ENCODE data around the gene MED26.

The MED26 gene

DNA sequence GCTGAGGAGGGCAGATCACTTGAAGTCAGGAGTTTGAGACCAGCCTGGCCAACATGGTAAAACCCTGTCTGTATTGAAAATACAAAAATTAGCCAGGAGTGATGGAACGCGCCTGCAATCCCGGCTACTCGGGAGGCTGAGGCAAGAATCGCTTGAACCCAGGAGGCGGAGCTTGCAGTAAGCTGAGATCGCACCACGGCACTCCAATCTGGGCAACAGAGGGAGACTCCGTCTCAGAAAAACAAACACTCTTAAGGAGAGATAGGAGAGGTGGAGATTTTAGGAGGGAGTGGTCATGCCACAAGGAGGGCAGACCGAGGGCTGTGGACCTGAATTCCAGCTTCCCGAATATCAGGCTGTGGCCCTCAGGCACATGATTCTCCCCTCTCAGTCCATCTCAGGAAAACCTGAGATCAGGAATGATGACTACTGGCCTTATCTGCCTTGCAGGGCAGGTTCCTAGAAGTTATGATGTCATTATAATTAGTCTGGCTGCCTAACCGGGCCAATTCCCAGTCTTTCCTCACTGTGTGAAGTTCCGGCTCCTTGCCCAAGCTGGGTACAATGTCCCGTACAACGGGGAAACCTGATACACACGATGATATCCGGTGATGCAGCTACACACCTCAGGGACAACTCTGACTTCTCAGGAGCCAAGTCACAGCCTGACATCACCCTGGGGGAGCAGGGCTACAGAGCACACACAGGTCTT, 58.2 kb downstream of the MED26 start (continued):
- TF ChIP-seq, protein P1, sequence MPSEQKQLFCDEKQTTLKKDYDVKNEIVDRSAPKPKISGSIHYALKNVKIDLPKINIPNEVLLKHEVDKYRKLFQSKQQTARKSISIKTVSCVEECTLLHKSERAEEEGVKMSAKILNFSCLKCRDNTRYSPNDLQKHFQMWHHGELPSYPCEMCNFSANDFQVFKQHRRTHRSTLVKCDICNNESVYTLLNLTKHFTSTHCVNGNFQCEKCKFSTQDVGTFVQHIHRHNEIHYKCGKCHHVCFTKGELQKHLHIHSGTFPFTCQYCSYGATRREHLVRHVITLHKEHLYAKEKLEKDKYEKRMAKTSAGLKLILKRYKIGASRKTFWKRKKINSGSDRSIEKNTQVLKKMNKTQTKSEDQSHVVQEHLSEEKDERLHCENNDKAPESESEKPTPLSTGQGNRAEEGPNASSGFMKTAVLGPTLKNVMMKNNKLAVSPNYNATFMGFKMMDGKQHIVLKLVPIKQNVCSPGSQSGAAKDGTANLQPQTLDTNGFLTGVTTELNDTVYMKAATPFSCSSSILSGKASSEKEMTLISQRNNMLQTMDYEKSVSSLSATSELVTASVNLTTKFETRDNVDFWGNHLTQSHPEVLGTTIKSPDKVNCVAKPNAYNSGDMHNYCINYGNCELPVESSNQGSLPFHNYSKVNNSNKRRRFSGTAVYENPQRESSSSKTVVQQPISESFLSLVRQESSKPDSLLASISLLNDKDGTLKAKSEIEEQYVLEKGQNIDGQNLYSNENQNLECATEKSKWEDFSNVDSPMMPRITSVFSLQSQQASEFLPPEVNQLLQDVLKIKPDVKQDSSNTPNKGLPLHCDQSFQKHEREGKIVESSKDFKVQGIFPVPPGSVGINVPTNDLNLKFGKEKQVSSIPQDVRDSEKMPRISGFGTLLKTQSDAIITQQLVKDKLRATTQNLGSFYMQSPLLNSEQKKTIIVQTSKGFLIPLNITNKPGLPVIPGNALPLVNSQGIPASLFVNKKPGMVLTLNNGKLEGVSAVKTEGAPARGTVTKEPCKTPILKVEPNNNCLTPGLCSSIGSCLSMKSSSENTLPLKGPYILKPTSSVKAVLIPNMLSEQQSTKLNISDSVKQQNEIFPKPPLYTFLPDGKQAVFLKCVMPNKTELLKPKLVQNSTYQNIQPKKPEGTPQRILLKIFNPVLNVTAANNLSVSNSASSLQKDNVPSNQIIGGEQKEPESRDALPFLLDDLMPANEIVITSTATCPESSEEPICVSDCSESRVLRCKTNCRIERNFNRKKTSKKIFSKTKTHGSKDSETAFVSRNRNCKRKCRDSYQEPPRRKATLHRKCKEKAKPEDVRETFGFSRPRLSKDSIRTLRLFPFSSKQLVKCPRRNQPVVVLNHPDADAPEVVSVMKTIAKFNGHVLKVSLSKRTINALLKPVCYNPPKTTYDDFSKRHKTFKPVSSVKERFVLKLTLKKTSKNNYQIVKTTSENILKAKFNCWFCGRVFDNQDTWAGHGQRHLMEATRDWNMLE (tag by site-specific recombination; conservative IDR thresholded peaks at IDR 0.05; ENCODE audit: low read depth) = 0 out of 2 replicates have a peak, but pooled peaks have one; percentile 17
- TF ChIP-seq ZNF140 (tag by site-specific recombination; IDR thresholded peaks at IDR 0.05) = no peak
- peak; percentile 55 for TF ChIP-seq OSR2 (tag by site-specific recombination; IDR thresholded peaks at IDR 0.05)
- TF ChIP-seq ZXDB (tag by site-specific recombination; IDR thresholded peaks at IDR 0.05) = peak; percentile 72
- TF ChIP-seq ZIC2 (tag by site-specific recombination; IDR thresholded peaks at IDR 0.05) = peak; percentile 77
- TF ChIP-seq, protein P2, sequence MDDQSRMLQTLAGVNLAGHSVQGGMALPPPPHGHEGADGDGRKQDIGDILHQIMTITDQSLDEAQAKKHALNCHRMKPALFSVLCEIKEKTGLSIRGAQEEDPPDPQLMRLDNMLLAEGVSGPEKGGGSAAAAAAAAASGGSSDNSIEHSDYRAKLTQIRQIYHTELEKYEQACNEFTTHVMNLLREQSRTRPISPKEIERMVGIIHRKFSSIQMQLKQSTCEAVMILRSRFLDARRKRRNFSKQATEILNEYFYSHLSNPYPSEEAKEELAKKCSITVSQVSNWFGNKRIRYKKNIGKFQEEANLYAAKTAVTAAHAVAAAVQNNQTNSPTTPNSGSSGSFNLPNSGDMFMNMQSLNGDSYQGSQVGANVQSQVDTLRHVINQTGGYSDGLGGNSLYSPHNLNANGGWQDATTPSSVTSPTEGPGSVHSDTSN (CRISPR knock-in tag; IDR thresholded peaks at IDR 0.05) = no peak
- TF ChIP-seq, protein P3, sequence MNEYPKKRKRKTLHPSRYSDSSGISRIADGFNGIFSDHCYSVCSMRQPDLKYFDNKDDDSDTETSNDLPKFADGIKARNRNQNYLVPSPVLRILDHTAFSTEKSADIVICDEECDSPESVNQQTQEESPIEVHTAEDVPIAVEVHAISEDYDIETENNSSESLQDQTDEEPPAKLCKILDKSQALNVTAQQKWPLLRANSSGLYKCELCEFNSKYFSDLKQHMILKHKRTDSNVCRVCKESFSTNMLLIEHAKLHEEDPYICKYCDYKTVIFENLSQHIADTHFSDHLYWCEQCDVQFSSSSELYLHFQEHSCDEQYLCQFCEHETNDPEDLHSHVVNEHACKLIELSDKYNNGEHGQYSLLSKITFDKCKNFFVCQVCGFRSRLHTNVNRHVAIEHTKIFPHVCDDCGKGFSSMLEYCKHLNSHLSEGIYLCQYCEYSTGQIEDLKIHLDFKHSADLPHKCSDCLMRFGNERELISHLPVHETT (tag by site-specific recombination; IDR thresholded peaks at IDR 0.05) = peak; percentile 81
- no peak for TF ChIP-seq ZNF274 (IDR thresholded peaks at IDR 0.05; ENCODE audit: low read length)
- no peak for TF ChIP-seq ZNF274 (tag by site-specific recombination; IDR thresholded peaks at IDR 0.05; ENCODE audit: borderline replicate concordance)
- TF ChIP-seq ZNF423 (tag by site-specific recombination; IDR thresholded peaks at IDR 0.05) = no peak
- no peak for TF ChIP-seq MYNN (tag by site-specific recombination; IDR thresholded peaks at IDR 0.05; ENCODE audit: borderline replicate concordance)
- TF ChIP-seq ZNF391 (tag by site-specific recombination; IDR thresholded peaks at IDR 0.05; ENCODE audit: borderline replicate concordance, low read depth) = no peak
- TF ChIP-seq ZBTB20 (tag by site-specific recombination; IDR thresholded peaks at IDR 0.05) = peak; percentile 54; the same call in 1 of the 2 replicates
- peak; percentile 60 for TF ChIP-seq SP2 (tag by site-specific recombination; IDR thresholded peaks at IDR 0.05)
- TF ChIP-seq, protein P4, sequence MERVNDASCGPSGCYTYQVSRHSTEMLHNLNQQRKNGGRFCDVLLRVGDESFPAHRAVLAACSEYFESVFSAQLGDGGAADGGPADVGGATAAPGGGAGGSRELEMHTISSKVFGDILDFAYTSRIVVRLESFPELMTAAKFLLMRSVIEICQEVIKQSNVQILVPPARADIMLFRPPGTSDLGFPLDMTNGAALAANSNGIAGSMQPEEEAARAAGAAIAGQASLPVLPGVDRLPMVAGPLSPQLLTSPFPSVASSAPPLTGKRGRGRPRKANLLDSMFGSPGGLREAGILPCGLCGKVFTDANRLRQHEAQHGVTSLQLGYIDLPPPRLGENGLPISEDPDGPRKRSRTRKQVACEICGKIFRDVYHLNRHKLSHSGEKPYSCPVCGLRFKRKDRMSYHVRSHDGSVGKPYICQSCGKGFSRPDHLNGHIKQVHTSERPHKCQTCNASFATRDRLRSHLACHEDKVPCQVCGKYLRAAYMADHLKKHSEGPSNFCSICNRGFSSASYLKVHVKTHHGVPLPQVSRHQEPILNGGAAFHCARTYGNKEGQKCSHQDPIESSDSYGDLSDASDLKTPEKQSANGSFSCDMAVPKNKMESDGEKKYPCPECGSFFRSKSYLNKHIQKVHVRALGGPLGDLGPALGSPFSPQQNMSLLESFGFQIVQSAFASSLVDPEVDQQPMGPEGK (tag by site-specific recombination; IDR thresholded peaks at IDR 0.05) = peak; percentile 80
- TF ChIP-seq SP7 (tag by site-specific recombination; IDR thresholded peaks at IDR 0.05) = peak; percentile 82; the same call in 1 of the 2 replicates
- TF ChIP-seq ZBTB8A (tag by site-specific recombination; IDR thresholded peaks at IDR 0.05) = 0 out of 2 replicates have a peak, but pooled peaks have one; percentile 9
- TF ChIP-seq, protein P5, sequence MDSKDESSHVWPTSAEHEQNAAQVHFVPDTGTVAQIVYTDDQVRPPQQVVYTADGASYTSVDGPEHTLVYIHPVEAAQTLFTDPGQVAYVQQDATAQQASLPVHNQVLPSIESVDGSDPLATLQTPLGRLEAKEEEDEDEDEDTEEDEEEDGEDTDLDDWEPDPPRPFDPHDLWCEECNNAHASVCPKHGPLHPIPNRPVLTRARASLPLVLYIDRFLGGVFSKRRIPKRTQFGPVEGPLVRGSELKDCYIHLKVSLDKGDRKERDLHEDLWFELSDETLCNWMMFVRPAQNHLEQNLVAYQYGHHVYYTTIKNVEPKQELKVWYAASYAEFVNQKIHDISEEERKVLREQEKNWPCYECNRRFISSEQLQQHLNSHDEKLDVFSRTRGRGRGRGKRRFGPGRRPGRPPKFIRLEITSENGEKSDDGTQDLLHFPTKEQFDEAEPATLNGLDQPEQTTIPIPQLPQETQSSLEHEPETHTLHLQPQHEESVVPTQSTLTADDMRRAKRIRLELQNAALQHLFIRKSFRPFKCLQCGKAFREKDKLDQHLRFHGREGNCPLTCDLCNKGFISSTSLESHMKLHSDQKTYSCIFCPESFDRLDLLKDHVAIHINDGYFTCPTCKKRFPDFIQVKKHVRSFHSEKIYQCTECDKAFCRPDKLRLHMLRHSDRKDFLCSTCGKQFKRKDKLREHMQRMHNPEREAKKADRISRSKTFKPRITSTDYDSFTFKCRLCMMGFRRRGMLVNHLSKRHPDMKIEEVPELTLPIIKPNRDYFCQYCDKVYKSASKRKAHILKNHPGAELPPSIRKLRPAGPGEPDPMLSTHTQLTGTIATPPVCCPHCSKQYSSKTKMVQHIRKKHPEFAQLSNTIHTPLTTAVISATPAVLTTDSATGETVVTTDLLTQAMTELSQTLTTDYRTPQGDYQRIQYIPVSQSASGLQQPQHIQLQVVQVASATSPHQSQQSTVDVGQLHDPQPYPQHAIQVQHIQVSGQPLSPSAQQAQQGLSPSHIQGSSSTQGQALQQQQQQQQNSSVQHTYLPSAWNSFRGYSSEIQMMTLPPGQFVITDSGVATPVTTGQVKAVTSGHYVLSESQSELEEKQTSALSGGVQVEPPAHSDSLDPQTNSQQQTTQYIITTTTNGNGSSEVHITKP (tag by site-specific recombination; IDR thresholded peaks at IDR 0.05) = peak; percentile 84
- TF ChIP-seq, protein P6, sequence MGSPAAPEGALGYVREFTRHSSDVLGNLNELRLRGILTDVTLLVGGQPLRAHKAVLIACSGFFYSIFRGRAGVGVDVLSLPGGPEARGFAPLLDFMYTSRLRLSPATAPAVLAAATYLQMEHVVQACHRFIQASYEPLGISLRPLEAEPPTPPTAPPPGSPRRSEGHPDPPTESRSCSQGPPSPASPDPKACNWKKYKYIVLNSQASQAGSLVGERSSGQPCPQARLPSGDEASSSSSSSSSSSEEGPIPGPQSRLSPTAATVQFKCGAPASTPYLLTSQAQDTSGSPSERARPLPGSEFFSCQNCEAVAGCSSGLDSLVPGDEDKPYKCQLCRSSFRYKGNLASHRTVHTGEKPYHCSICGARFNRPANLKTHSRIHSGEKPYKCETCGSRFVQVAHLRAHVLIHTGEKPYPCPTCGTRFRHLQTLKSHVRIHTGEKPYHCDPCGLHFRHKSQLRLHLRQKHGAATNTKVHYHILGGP (tag by site-specific recombination; IDR thresholded peaks at IDR 0.05) = peak; percentile 66; the same call in 1 of the 2 replicates
- TF ChIP-seq, protein P7, sequence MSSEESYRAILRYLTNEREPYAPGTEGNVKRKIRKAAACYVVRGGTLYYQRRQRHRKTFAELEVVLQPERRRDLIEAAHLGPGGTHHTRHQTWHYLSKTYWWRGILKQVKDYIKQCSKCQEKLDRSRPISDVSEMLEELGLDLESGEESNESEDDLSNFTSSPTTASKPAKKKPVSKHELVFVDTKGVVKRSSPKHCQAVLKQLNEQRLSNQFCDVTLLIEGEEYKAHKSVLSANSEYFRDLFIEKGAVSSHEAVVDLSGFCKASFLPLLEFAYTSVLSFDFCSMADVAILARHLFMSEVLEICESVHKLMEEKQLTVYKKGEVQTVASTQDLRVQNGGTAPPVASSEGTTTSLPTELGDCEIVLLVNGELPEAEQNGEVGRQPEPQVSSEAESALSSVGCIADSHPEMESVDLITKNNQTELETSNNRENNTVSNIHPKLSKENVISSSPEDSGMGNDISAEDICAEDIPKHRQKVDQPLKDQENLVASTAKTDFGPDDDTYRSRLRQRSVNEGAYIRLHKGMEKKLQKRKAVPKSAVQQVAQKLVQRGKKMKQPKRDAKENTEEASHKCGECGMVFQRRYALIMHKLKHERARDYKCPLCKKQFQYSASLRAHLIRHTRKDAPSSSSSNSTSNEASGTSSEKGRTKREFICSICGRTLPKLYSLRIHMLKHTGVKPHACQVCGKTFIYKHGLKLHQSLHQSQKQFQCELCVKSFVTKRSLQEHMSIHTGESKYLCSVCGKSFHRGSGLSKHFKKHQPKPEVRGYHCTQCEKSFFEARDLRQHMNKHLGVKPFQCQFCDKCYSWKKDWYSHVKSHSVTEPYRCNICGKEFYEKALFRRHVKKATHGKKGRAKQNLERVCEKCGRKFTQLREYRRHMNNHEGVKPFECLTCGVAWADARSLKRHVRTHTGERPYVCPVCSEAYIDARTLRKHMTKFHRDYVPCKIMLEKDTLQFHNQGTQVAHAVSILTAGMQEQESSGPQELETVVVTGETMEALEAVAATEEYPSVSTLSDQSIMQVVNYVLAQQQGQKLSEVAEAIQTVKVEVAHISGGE (tag by site-specific recombination; conservative IDR thresholded peaks at IDR 0.05; ENCODE audit: low read depth) = peak; percentile 65; the same call in 1 of the 2 replicates

Measured in HEK293 (cell line).